Stomach (tissue), 9 donors: ENCODE measurements around the gene LHX1. TPM values are rescaled to one million over a fixed set of nuclear protein-coding genes. Genes with fewer than 3 reads are reported as not detected.

ENCODE experiments used
- DNase-seq, 2 donors: peaks; one replicate each; pipeline versions ENCODE4 v3.0.0 to v3.0.0-alpha.2; 2013 to 2019
- H3K27ac ChIP-seq, 5 donors: fragments of 200-600 bp in 4 of 5; sonication (generic) in 4 of 5; one replicate each; pipeline ENCODE4 v1.5.1; 2013 to 2019; ENCODE audit warnings: mild to moderate bottlenecking in 1 of 5, moderate library complexity in 1 of 5
- H3K27me3 ChIP-seq, 3 donors: fragments of 200-600 bp; sonication (generic); one replicate each; pipeline ENCODE4 v1.5.1; 2017 to 2019; ENCODE audit warnings: mixed run types in 1 of 3
- H3K36me3 ChIP-seq, 4 donors: fragments of 200-600 bp; sonication (generic); 1 replicate in 3 of 4; 2 replicates in 1 of 4; pipeline ENCODE4 v1.5.1; 2016 to 2019
- H3K4me1 ChIP-seq, 4 donors: fragments of 200-600 bp; sonication (generic); one replicate each; pipeline ENCODE4 v1.5.1; 2016 to 2019
- H3K4me3 ChIP-seq, 4 donors: fragments of 200-600 bp; sonication (generic) in 3 of 4; one replicate each; pipeline ENCODE4 v1.5.1; 2016 to 2019; ENCODE audit warnings: mild to moderate bottlenecking in 1 of 4
- H3K9me3 ChIP-seq, 4 donors: fragments of 200-600 bp; sonication (generic); one replicate each; pipeline ENCODE4 v1.5.1; 2016 to 2019
- CTCF ChIP-seq, 7 experiments: fragments of 450-650 bp in 4 of 7; fragments of 200-600 bp in 3 of 7; sonication (generic) in 3 of 7; IDR thresholded peaks; one replicate each; pipeline ENCODE4 v1.5.1; 2016 to 2019; ENCODE audit warnings: antibody characterized with exemption in 7 of 7, control low read depth in 2 of 7, mild to moderate bottlenecking in 1 of 7
- EP300 ChIP-seq: sonication (generic); formaldehyde crosslinking; IDR thresholded peaks from one replicate; pipeline ENCODE4 v1.6.1; 2017; ENCODE audit warnings: antibody characterized with exemption
- POLR2A ChIP-seq, 4 donors: fragments of 450-650 bp; IDR thresholded peaks; one replicate each; pipeline ENCODE4 v1.6.1; 2016; ENCODE audit warnings: antibody characterized with exemption in 4 of 4, control low read depth in 2 of 4, mild to moderate bottlenecking in 1 of 4, moderate library complexity in 1 of 4
- POLR2AphosphoS5 ChIP-seq, 3 donors: sonication (generic); formaldehyde crosslinking; IDR thresholded peaks; one replicate each; pipeline ENCODE4 v1.6.1; 2016; ENCODE audit warnings: antibody characterized with exemption in 3 of 3
- WGBS, 5 donors: extraction: QIAGEN DNeasy Blood & Tissue Kit in 3 of 5; methylation state at CpG; one replicate each; pipeline versions ENCODE4 v1.1.5 to v1.1.7; 2013 to 2018; 5-methylcytosine and 5-hydroxymethylcytosine counted together
- intact Hi-C: fragments of 100-400 bp; cut with DNase I; formaldehyde crosslinking; loops from one replicate; pipeline ENCODE4 v1.15.1; 2023; ENCODE audit warnings: low total_unique reads
- polyA plus RNA-seq, 3 donors: library from polyadenylated mRNA; stranded (reverse); fragments of 200-250 nt; gene quantifications; one replicate each; pipeline ENCODE4 v1.2.3, GENCODE V29; 2013
- total RNA-seq, 5 donors: library from RNA; depleted of rRNA; stranded (reverse); fragments of >200 nt; gene quantifications; one replicate each; pipeline versions ENCODE4 v1.1.0 to v1.2.3, GENCODE V29; 2014 to 2016
- donor health status: healthy with polysubstance abuse.
- donor health status: Bipolar disorder and iron deficiency.
- donor health status: healthy.

The LHX1 gene
- total and polyA plus RNA-seq, 8 donors: not detected

- Histone ChIP-seq H3K36me3 (no peaks in the 10 kb centered on the region), H3K4me3 (peak overlapping the region in 3 of 4 donors; percentile 12 to 39 (median 23)), H3K27ac (no peak overlapping the region), H3K27me3 (peaks cover 86 to 100% (median 100%) of the 10 kb centered on the region in 3 donors), H3K4me1 (peaks cover 74 to 87% (median 83%) of the 10 kb centered on the region in 4 donors), H3K9me3 (no peaks in the 10 kb centered on the region)
- WGBS, 5 donors: 3 to 10% (median 5%) methylated on average over 25 to 79 of the region's 79 CpGs
- intact Hi-C loops: no loop called here
- DNase-seq: peak in 1 of 2 donors; percentile 63
- TF ChIP-seq EP300: no peak
Observed at GRCh38 chr17:36934692-36935630, 2.3 kb upstream of the LHX1 start.

- Histone ChIP-seq H3K4me1 (peaks cover 74 to 92% (median 83%) of the 10 kb centered on the region in 4 donors), H3K27ac (no peak overlapping the region), H3K36me3 (no peaks in the 10 kb centered on the region), H3K4me3 (peak overlapping the region in 2 of 4 donors; percentile 16 to 39), H3K27me3 (peaks cover 91 to 100% (median 100%) of the 10 kb centered on the region in 3 donors), H3K9me3 (no peaks in the 10 kb centered on the region)
- no peak for DNase-seq
- intact Hi-C loops: no loop called here
- no peak for TF ChIP-seq CTCF (IDR thresholded peaks at IDR 0.05)
- TF ChIP-seq POLR2A (IDR thresholded peaks at IDR 0.05): no peak
- no peak for TF ChIP-seq POLR2AphosphoS5 (IDR thresholded peaks at IDR 0.05)
- TF ChIP-seq EP300: no peak
- WGBS, 5 donors: 2 to 4% (median 3%) methylated on average over 45 to 49 of the region's 49 CpGs
Observed at GRCh38 chr17:36935671-36936454, 1.4 kb upstream of the LHX1 start.

- Histone ChIP-seq H3K27me3 (peaks cover 91 to 100% (median 100%) of the 10 kb centered on the region in 3 donors), H3K36me3 (no peaks in the 10 kb centered on the region), H3K9me3 (no peaks in the 10 kb centered on the region), H3K4me3 (peak overlapping the region in 3 of 4 donors; percentile 16 to 39 (median 21)), H3K4me1 (peaks cover 73 to 89% (median 82%) of the 10 kb centered on the region in 4 donors), H3K27ac (no peak overlapping the region)
- no peak for DNase-seq
- TF ChIP-seq POLR2A (IDR thresholded peaks at IDR 0.05): no peak
- TF ChIP-seq POLR2AphosphoS5 (IDR thresholded peaks at IDR 0.05): no peak
- TF ChIP-seq EP300: no peak
- no peak for TF ChIP-seq CTCF (IDR thresholded peaks at IDR 0.05)
- WGBS, 5 donors: 4 to 6% (median 5%) methylated on average over 34 to 58 of the region's 58 CpGs
- intact Hi-C loops: no loop called here
Observed at GRCh38 chr17:36936455-36937000, 747 bp upstream of the LHX1 start.

GRCh38 chr17:36937959-36938565 lies 787 bp downstream of the LHX1 start:
- H3K9me3 ChIP-seq: peaks cover 0 to 5% (median 0%) of the 10 kb centered on the region in 4 donors
- H3K4me1 ChIP-seq: peaks cover 66 to 88% (median 80%) of the 10 kb centered on the region in 4 donors
- 2 to 5% (median 3%) methylated on average over 26 to 36 of the region's 36 CpGs for WGBS, 5 donors
- TF ChIP-seq POLR2AphosphoS5 (IDR thresholded peaks at IDR 0.05): no peak
- TF ChIP-seq CTCF (IDR thresholded peaks at IDR 0.05): no peak
- no peak for TF ChIP-seq POLR2A (IDR thresholded peaks at IDR 0.05)
- no peak for TF ChIP-seq EP300
- DNase-seq: no peak
- intact Hi-C loops: no loop called here
- peaks cover 93 to 100% (median 100%) of the 10 kb centered on the region in 3 donors for H3K27me3 ChIP-seq
- H3K27ac ChIP-seq: no peak overlapping the region
- no peaks in the 10 kb centered on the region for H3K36me3 ChIP-seq
- H3K4me3 ChIP-seq: peak overlapping the region in 2 of 4 donors; percentile 16 to 39
